Measurements from ENCODE around the gene DTD1.

DNA sequence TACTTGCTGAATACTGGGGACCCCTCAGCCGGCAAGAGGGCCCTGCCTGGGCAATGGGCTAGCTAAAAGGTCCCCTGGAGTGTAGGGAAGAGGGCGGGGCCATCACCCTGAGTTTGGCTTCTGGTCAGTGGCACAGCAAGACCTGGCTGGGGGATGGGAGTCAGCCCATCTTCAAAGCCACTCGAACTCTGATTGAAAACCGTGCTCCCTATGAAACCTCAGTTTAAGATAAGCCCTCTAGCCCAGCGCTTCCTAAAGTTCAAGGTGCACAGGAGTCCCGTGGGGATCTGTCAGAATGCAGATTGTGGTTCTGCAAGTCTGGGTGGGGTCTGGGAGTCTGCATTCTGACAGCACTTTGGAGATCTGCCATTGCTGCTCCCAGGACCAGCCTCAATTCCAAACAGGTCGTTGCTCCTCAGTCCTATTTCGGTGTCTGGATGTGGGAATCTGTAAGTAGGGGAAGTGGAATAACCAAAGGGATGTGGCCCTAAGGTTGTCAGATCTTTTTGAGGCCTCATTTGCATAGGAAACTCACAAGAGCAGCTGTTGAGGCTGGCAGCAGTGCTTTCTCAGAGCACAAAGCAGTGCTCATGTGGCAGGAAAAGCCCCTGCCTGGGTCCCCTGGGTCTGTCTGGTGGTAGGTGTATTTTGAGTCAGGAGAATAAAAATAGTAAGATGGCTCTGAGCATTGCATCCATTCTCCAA is 140.5 kb downstream of the DTD1 start:
- TF ChIP-seq, protein P1, sequence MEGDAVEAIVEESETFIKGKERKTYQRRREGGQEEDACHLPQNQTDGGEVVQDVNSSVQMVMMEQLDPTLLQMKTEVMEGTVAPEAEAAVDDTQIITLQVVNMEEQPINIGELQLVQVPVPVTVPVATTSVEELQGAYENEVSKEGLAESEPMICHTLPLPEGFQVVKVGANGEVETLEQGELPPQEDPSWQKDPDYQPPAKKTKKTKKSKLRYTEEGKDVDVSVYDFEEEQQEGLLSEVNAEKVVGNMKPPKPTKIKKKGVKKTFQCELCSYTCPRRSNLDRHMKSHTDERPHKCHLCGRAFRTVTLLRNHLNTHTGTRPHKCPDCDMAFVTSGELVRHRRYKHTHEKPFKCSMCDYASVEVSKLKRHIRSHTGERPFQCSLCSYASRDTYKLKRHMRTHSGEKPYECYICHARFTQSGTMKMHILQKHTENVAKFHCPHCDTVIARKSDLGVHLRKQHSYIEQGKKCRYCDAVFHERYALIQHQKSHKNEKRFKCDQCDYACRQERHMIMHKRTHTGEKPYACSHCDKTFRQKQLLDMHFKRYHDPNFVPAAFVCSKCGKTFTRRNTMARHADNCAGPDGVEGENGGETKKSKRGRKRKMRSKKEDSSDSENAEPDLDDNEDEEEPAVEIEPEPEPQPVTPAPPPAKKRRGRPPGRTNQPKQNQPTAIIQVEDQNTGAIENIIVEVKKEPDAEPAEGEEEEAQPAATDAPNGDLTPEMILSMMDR (IDR thresholded peaks at IDR 0.05; ENCODE audit: insufficient read depth, low read depth, low read length): no peak
- TF ChIP-seq EZH2 (IDR thresholded peaks at IDR 0.05; ENCODE audit: insufficient read depth, low read length): no peak

Data from astrocyte (in vitro differentiated cells and primary cell).